HL-60 (cell line): Measurements from ENCODE around the gene UBQLN1.

Source experiments
- CTCF ChIP-seq: IDR thresholded peaks from one replicate; pipeline ENCODE4 v1.5.1; 2011; ENCODE audit warnings: low read length, control low read depth, inconsistent platforms; ENCODE audit not compliant: insufficient read depth
- POLR2AphosphoS5 ChIP-seq: IDR thresholded peaks from 2 replicates; pipeline ENCODE4 v1.6.1; 2012; ENCODE audit warnings: low read depth

- no peak for TF ChIP-seq CTCF
- no peak for TF ChIP-seq POLR2AphosphoS5
Measured at GRCh38 chr9:83625178-83625577, 82.6 kb downstream of the UBQLN1 start.
